OCI-LY3 (cell line): ENCODE data around the gene TNNT3.

Experiments used
- EZH2phosphoT487 ChIP-seq: fragments of 200-600 bp; shearing (Covaris generic); IDR thresholded peaks from 2 replicates; pipeline ENCODE4 v1.6.1; 2018; ENCODE audit warnings: antibody characterized with exemption, mixed run types, low read depth
- TF ChIP-seq, protein P1 (sequence below): fragments of 200-600, 300-600 bp; sonication (generic); IDR thresholded peaks from 2 replicates; pipeline ENCODE4 v1.5.1; 2014; ENCODE audit warnings: antibody characterized with exemption, low read length, low read depth

DNA sequence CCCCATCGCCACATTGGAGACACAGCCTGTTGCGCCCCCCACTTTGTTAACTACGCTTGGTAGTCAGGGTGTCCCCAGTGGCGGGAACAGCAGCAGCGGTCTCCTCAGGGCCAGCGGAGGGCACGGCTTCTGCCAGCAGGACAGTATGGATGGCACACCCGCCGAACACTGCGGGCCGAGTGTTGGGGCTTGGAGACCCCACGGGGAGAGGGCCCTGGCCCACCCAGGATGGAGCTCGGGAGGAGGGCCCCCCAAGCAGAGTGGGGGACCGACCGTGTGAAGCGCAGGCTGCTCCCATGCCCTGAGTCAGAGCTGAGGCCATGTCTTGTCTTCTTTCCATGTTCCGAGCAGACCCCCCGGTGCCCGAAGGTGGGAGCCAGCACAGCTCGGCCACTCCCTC, 45.5 kb downstream of the TNNT3 start:
- TF ChIP-seq, protein P1, sequence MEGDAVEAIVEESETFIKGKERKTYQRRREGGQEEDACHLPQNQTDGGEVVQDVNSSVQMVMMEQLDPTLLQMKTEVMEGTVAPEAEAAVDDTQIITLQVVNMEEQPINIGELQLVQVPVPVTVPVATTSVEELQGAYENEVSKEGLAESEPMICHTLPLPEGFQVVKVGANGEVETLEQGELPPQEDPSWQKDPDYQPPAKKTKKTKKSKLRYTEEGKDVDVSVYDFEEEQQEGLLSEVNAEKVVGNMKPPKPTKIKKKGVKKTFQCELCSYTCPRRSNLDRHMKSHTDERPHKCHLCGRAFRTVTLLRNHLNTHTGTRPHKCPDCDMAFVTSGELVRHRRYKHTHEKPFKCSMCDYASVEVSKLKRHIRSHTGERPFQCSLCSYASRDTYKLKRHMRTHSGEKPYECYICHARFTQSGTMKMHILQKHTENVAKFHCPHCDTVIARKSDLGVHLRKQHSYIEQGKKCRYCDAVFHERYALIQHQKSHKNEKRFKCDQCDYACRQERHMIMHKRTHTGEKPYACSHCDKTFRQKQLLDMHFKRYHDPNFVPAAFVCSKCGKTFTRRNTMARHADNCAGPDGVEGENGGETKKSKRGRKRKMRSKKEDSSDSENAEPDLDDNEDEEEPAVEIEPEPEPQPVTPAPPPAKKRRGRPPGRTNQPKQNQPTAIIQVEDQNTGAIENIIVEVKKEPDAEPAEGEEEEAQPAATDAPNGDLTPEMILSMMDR = no peak
- TF ChIP-seq EZH2phosphoT487 = no peak
